SK-N-SH treated with all-trans-retinoic acid at 6 μM for 48 hours (cell line): Measurements from ENCODE around the gene TMEM134.

ENCODE experiments used
- CREB5 ChIP-seq: fragments of 250-450 bp; sonication (Bioruptor Pico); IDR thresholded peaks from 2 replicates; pipeline ENCODE4 v1.5.1; 2020; ENCODE audit warnings: low read depth, mild to moderate bottlenecking, moderate library complexity
- CSRNP3 ChIP-seq: fragments of 250-450 bp; sonication (Bioruptor Pico); IDR thresholded peaks from 2 replicates; pipeline ENCODE4 v1.5.1; 2021; ENCODE audit warnings: mild to moderate bottlenecking, moderate library complexity
- ESRRG ChIP-seq: fragments of 250-450 bp; sonication (Bioruptor Pico); IDR thresholded peaks from 2 replicates; pipeline ENCODE4 v1.6.1; 2021; ENCODE audit warnings: mild to moderate bottlenecking
- GLIS3 ChIP-seq: fragments of 250-450 bp; sonication (Bioruptor Pico); IDR thresholded peaks from 2 replicates; pipeline ENCODE4 v1.5.0; 2020; ENCODE audit warnings: mild to moderate bottlenecking, moderate library complexity
- PATZ1 ChIP-seq: fragments of 250-450 bp; sonication (Bioruptor Pico); IDR thresholded peaks from 2 replicates; pipeline ENCODE4 v1.8.0; 2020; ENCODE audit warnings: mild to moderate bottlenecking, moderate library complexity, borderline replicate concordance
- POU6F1 ChIP-seq: fragments of 250-450 bp; sonication (Bioruptor Pico); IDR thresholded peaks from 2 replicates; pipeline ENCODE4 v1.8.0; 2021; ENCODE audit warnings: low read depth, mild to moderate bottlenecking, moderate library complexity, borderline replicate concordance
- PPARA ChIP-seq: fragments of 250-450 bp; sonication (Bioruptor Pico); IDR thresholded peaks from 2 replicates; pipeline ENCODE4 v1.5.0; 2020; ENCODE audit warnings: mild to moderate bottlenecking, borderline replicate concordance
- RARB ChIP-seq: fragments of 250-450 bp; sonication (Bioruptor Pico); IDR thresholded peaks from 2 replicates; pipeline ENCODE4 v1.8.0; 2021; ENCODE audit warnings: mild to moderate bottlenecking, moderate library complexity
- SNAI2 ChIP-seq: fragments of 250-450 bp; sonication (Bioruptor Pico); IDR thresholded peaks from 2 replicates; pipeline ENCODE4 v1.5.0; 2020; ENCODE audit warnings: mild to moderate bottlenecking, moderate library complexity
- ZC3H10 ChIP-seq: fragments of 250-450 bp; sonication (Bioruptor Pico); IDR thresholded peaks from 2 replicates; pipeline ENCODE4 v1.5.1; 2021; ENCODE audit warnings: mild to moderate bottlenecking, moderate library complexity
- ZFP3 ChIP-seq: fragments of 250-450 bp; sonication (Bioruptor Pico); IDR thresholded peaks from 2 replicates; pipeline ENCODE4 v1.5.0; 2020; ENCODE audit warnings: mild to moderate bottlenecking, moderate library complexity
- ZFP30 ChIP-seq: fragments of 450-650 bp; formaldehyde crosslinking; IDR thresholded peaks from 2 replicates; pipeline ENCODE4 v1.5.0; 2022; ENCODE audit warnings: mild to moderate bottlenecking, moderate library complexity
- ZNF565 ChIP-seq: fragments of 450-650 bp; formaldehyde crosslinking; conservative IDR thresholded peaks from 2 replicates; pipeline ENCODE4 v1.5.0; 2020; ENCODE audit warnings: low read depth, mild to moderate bottlenecking, moderate library complexity
- ZNF70 ChIP-seq: fragments of 450-650 bp; formaldehyde crosslinking; IDR thresholded peaks from 2 replicates; pipeline ENCODE4 v1.5.0; 2020; ENCODE audit warnings: mild to moderate bottlenecking, moderate library complexity

GRCh38 chr11:67483831-67484665, 15.0 kb upstream of the TMEM134 start:
- TF ChIP-seq PATZ1 (CRISPR knock-in tag) (no peak), ZNF565 (CRISPR knock-in tag) (no peak), CREB5 (CRISPR knock-in tag) (no peak), PPARA (no peak), ESRRG (no peak), ZC3H10 (CRISPR knock-in tag) (no peak), GLIS3 (CRISPR knock-in tag) (no peak), POU6F1 (no peak), ZFP3 (CRISPR knock-in tag) (no peak), SNAI2 (CRISPR knock-in tag) (no peak), ZNF70 (CRISPR knock-in tag) (no peak), CSRNP3 (CRISPR knock-in tag) (no peak), RARB (CRISPR knock-in tag) (no peak), ZFP30 (CRISPR knock-in tag) (no peak)
